Measurements from ENCODE around the gene RAB27A. TPM values are rescaled to one million over a fixed set of nuclear protein-coding genes. Genes with fewer than 3 reads are reported as not detected.

RAB27A gene
- total RNA-seq, 2 donors from 2014 or later: 203 to 205 TPM

- Mint-ChIP-seq H3K4me3 (peak overlapping the region in 1 of 2 donors; percentile 5), H3K36me3 (ENCODE audit: insufficient read depth in 2 of 2) (peaks cover 5 to 66% of the 10 kb centered on the region in 2 donors)
Measured at GRCh38 chr15:55186331-55186730, 103.3 kb downstream of the RAB27A start.

GRCh38 chr15:55183679-55184078 lies 105.9 kb downstream of the RAB27A start:
- peaks cover 9 to 65% of the 10 kb centered on the region in 2 donors for H3K36me3 Mint-ChIP-seq (ENCODE audit: insufficient read depth in 2 of 2)
- no peaks in the 10 kb centered on the region for H3K9me3 Mint-ChIP-seq
- ATAC-seq (replicated peaks in 1 of 2): no peak
- no peaks in the 10 kb centered on the region for H3K27me3 Mint-ChIP-seq (ENCODE audit: low read depth)
- peak overlapping the region; percentile 71 for H3K27ac Mint-ChIP-seq
- no peak for DNase-seq
- peaks cover 22% of the 10 kb centered on the region for H3K4me1 Mint-ChIP-seq (ENCODE audit: low read depth)
- no peak overlapping the region for H3K4me3 Mint-ChIP-seq

More at GRCh38 chr15:55186331-55186730, 103.3 kb downstream of the RAB27A start:
- DNase-seq (no peak), ATAC-seq (replicated peaks in 1 of 2) (no peak)
- peaks cover 24% of the 10 kb centered on the region for H3K4me1 Mint-ChIP-seq (ENCODE audit: low read depth)
- H3K9me3 Mint-ChIP-seq: no peaks in the 10 kb centered on the region
- H3K27me3 Mint-ChIP-seq (ENCODE audit: low read depth): no peaks in the 10 kb centered on the region
- peak overlapping the region; percentile 89 for H3K27ac Mint-ChIP-seq

- H3K4me1 Mint-ChIP-seq (ENCODE audit: low read depth): no peaks in the 10 kb centered on the region
- H3K4me3 Mint-ChIP-seq: no peak overlapping the region
- H3K9me3 Mint-ChIP-seq: no peaks in the 10 kb centered on the region
- H3K27ac Mint-ChIP-seq: peak overlapping the region; percentile 4
- ATAC-seq (replicated peaks in 1 of 2) (no peak), DNase-seq (no peak)
- no peaks in the 10 kb centered on the region for H3K27me3 Mint-ChIP-seq (ENCODE audit: low read depth)
- H3K36me3 Mint-ChIP-seq (ENCODE audit: insufficient read depth in 2 of 2): peaks cover 7 to 33% of the 10 kb centered on the region in 2 donors
Measured at GRCh38 chr15:55179141-55179540, 110.5 kb downstream of the RAB27A start.

- no peaks in the 10 kb centered on the region for H3K36me3 Mint-ChIP-seq (ENCODE audit: insufficient read depth in 2 of 2)
- ATAC-seq (replicated peaks in 1 of 2): no peak
- no peaks in the 10 kb centered on the region for H3K27me3 Mint-ChIP-seq (ENCODE audit: low read depth)
- no peaks in the 10 kb centered on the region for H3K9me3 Mint-ChIP-seq
- no peak for DNase-seq
- no peak overlapping the region for H3K4me3 Mint-ChIP-seq
- no peak overlapping the region for H3K27ac Mint-ChIP-seq
- H3K4me1 Mint-ChIP-seq (ENCODE audit: low read depth): no peaks in the 10 kb centered on the region
Measured at GRCh38 chr15:55170361-55170760, 119.3 kb downstream of the RAB27A start.

GRCh38 chr15:55168350-55168974 lies 121.2 kb downstream of the RAB27A start:
- Mint-ChIP-seq H3K9me3 (no peaks in the 10 kb centered on the region), H3K4me3 (no peak overlapping the region), H3K27me3 (ENCODE audit: low read depth) (no peaks in the 10 kb centered on the region), H3K27ac (no peak overlapping the region), H3K36me3 (ENCODE audit: insufficient read depth in 2 of 2) (no peaks in the 10 kb centered on the region), H3K4me1 (ENCODE audit: low read depth) (no peaks in the 10 kb centered on the region)
- peak; percentile 50 to 57 for DNase-seq
- ATAC-seq (replicated peaks in 1 of 2): peak; percentile 65 to 70

GRCh38 chr15:55164284-55164683 lies 125.3 kb downstream of the RAB27A start:
- H3K9me3 Mint-ChIP-seq: no peaks in the 10 kb centered on the region
- H3K36me3 Mint-ChIP-seq (ENCODE audit: insufficient read depth in 2 of 2): no peaks in the 10 kb centered on the region
- no peaks in the 10 kb centered on the region for H3K4me1 Mint-ChIP-seq (ENCODE audit: low read depth)
- no peaks in the 10 kb centered on the region for H3K27me3 Mint-ChIP-seq (ENCODE audit: low read depth)
- H3K27ac Mint-ChIP-seq: no peak overlapping the region
- no peak for ATAC-seq (replicated peaks in 1 of 2)
- H3K4me3 Mint-ChIP-seq: no peak overlapping the region
- DNase-seq: no peak

Other genes with a start within 250 kb of the RAB27A start
- 100 to 1,000 TPM; 181 to 207 TPM for gene RSL24D1, start 92.9 kb downstream of the RAB27A start, total RNA-seq
- gene PIGBOS1, start 29.3 kb upstream of the RAB27A start, total RNA-seq: 10 to 100 TPM; 13.0 to 14.5 TPM
- 10 to 100 TPM; 27.5 to 32.9 TPM for gene PIGB, start 29.4 kb upstream of the RAB27A start, total RNA-seq
- gene CCPG1, start 118.5 kb upstream of the RAB27A start, total RNA-seq: 10 to 100 TPM; 34.0 to 43.1 TPM
- gene PIERCE2, start 118.7 kb upstream of the RAB27A start, total RNA-seq: under 1 TPM in 1 of 2 donors, not detected in 1; 0.69 TPM
- gene DNAAF4, start 218.4 kb upstream of the RAB27A start, total RNA-seq: under 1 TPM; 0.50 to 0.76 TPM

All from activated T-cell treated with anti-CD3 and anti-CD28 coated beads, Interleukin-2, amount 50 U/mL, for 72 hours (primary cell).